Parathyroid adenoma (tissue), 2 donors: ENCODE results near the gene CD244.

ENCODE experiments used
- H2AFZ ChIP-seq: fragments of 300-600 bp; sonication (generic); one replicate; pipeline ENCODE4 v1.7.0; 2017; ENCODE audit warnings: antibody characterized with exemption, mild to moderate bottlenecking
- H3K27ac ChIP-seq: fragments of 300-600 bp; sonication (generic); one replicate; pipeline ENCODE4 v1.7.0; 2017
- H3K27me3 ChIP-seq: fragments of 300-600 bp; sonication (generic); one replicate; pipeline ENCODE4 v1.7.0; 2017; ENCODE audit warnings: low read length; ENCODE audit not compliant: control insufficient read depth, insufficient read depth
- H3K36me3 ChIP-seq: fragments of 300-600 bp; sonication (generic); one replicate; pipeline ENCODE4 v1.7.0; 2017; ENCODE audit warnings: low read length; ENCODE audit not compliant: control insufficient read depth, insufficient read depth
- H3K4me1 ChIP-seq: fragments of 300-600 bp; sonication (generic); one replicate; pipeline ENCODE4 v1.7.0; 2017; ENCODE audit warnings: control low read depth
- H3K4me2 ChIP-seq: fragments of 300-600 bp; sonication (generic); one replicate; pipeline ENCODE4 v1.7.0; 2017; ENCODE audit warnings: low read length
- H3K4me3 ChIP-seq: fragments of 300-600 bp; sonication (generic); one replicate; pipeline ENCODE4 v1.7.0; 2017; ENCODE audit warnings: low read depth, low read length
- H3K79me2 ChIP-seq: fragments of 300-600 bp; sonication (generic); one replicate; pipeline ENCODE4 v1.7.0; 2017; ENCODE audit warnings: control low read depth
- H3K9ac ChIP-seq: fragments of 300-600 bp; sonication (generic); one replicate; pipeline ENCODE4 v1.7.0; 2017; ENCODE audit warnings: mild to moderate bottlenecking
- H3K9me3 ChIP-seq: fragments of 300-600 bp; sonication (generic); one replicate; pipeline ENCODE4 v1.7.0; 2017; ENCODE audit warnings: low read length; ENCODE audit not compliant: control insufficient read depth
- CTCF ChIP-seq: fragments of 300-600 bp; sonication (generic); IDR thresholded peaks from one replicate; pipeline ENCODE4 v1.7.0; 2017; ENCODE audit warnings: antibody characterized with exemption, mild to moderate bottlenecking
- donor health status: primary hyperparathyroidism.

CD244 gene

DNA sequence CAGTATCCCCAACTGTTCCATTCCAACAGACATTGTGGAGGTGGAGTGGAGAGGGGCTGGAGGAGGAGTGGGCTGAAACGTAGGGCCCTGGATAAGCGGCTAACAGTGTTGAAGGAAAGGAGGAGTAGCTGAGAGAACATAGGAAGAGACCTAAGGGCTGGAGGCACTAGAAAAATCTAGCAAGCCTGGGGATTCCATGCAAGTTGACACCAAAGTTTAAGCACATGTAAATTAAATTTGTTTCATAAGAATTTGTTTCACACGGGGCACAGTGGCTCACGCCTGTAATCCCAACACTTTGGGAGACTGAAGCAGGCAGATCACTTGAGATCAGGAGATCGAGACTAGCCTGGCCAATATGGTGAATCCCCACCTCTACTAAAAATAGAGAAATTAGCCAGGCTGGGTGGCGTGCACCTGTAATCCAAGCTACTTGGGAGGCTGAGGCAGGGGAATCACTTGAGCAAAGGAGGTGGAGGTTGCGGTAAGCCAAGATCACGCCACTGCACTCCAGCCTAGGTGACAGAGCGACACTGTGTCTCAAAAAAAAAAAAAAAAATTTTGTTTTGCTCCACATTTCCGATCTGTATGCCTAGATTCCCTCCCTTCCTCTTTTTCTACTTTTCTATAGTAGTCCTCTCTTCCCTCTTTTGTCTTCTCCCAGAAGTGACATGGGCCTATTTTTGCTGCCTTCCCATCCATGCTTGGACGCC is 530 bp upstream of the CD244 start:
- H3K4me2 ChIP-seq = no peak overlapping the region
- H3K36me3 ChIP-seq = no peaks in the 10 kb centered on the region
- H2AFZ ChIP-seq = no peak overlapping the region
- H3K79me2 ChIP-seq = no peaks in the 10 kb centered on the region
- H3K4me1 ChIP-seq = no peaks in the 10 kb centered on the region
- no peak overlapping the region for H3K27ac ChIP-seq
- H3K9me3 ChIP-seq = no peaks in the 10 kb centered on the region
- no peak overlapping the region for H3K4me3 ChIP-seq
- no peak for TF ChIP-seq CTCF
- H3K27me3 ChIP-seq = no peaks in the 10 kb centered on the region
- H3K9ac ChIP-seq = no peak overlapping the region

DNA sequence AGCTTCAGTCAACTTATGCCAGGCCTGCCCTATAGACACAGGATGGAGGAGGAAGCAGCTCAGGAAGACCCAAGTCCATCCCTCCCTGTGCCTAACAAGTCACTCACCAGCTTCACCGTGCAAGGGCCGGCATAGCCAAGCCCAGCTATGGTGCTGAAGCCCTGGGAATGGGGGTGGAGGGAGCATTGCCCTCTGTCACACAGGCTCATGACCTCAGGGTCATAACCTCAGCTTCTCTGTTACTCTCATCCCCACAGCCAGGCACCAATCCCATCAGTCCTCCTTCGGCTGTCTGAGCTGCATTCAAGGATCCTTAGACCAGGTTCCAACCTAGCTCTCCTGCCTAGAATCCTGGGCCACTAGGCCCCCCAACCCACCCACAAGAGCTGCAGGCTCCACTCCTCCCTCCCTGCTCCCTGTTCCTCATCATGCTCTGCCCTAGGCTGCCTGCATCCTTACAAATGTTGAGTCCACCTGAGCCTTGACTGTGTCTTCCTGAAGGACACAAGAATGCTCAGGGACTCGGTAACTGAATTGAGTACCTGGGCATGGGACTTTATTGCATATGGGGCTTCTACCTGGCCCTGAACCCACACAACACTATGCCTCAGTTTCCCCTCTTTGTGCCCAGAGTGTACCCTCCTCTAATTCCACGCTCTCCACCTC is 1.7 kb downstream of the CD244 start:
- no peak overlapping the region for H3K27ac ChIP-seq
- no peaks in the 10 kb centered on the region for H3K36me3 ChIP-seq
- no peak overlapping the region for H2AFZ ChIP-seq
- H3K4me3 ChIP-seq = no peak overlapping the region
- H3K9me3 ChIP-seq = no peaks in the 10 kb centered on the region
- no peak for TF ChIP-seq CTCF
- H3K27me3 ChIP-seq = no peaks in the 10 kb centered on the region
- H3K4me2 ChIP-seq = no peak overlapping the region
- no peak overlapping the region for H3K9ac ChIP-seq
- H3K79me2 ChIP-seq = no peaks in the 10 kb centered on the region
- H3K4me1 ChIP-seq = no peaks in the 10 kb centered on the region

DNA sequence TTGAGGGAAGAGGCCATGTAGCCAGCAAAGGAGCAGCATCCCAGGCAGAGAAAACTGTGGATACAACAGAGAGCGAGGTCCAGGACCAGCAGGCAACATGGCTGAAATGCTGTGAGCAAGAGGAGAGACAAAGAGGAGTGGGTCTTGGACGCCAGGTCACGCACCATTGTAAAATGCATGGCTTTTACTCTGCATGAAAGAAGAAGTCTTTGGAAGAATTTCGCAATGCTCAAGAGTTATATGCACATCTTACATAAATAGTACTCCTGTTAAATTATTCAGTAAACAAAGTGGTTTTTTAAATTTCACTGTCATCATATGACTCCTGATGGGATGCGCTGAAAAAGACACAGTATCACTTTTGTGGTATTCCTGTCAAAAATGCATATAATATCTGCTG is 3.5 kb downstream of the CD244 start:
- Histone ChIP-seq H3K27me3 (no peaks in the 10 kb centered on the region), H3K4me3 (no peak overlapping the region), H3K36me3 (no peaks in the 10 kb centered on the region), H3K79me2 (no peaks in the 10 kb centered on the region), H3K9me3 (no peaks in the 10 kb centered on the region), H2AFZ (no peak overlapping the region), H3K9ac (no peak overlapping the region), H3K4me2 (no peak overlapping the region), H3K27ac (no peak overlapping the region), H3K4me1 (no peaks in the 10 kb centered on the region)
- no peak for TF ChIP-seq CTCF

DNA sequence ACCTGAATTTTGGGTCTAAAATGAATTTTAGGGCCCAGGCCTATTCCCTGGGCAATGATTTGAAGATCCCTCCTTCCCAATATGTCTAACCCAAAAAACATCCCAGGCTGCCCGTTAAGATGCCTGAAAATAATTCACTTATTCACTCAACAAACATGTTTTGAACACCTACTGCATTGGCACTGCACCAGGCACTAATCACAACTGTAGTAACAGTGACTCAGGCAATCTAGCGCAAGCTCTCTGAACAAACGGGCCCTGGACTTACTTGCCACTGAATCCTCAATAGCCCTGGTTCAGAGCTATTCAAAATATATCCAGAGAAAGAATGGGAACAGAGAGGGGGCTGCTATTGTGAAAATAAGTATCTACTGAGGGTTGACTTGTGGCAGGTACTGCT is 4.2 kb downstream of the CD244 start:
- Histone ChIP-seq H3K27ac (no peak overlapping the region), H3K4me3 (no peak overlapping the region), H3K36me3 (no peaks in the 10 kb centered on the region)

More for the DNA sequence above, 4.2 kb downstream of the CD244 start:
- no peak overlapping the region for H2AFZ ChIP-seq
- no peaks in the 10 kb centered on the region for H3K79me2 ChIP-seq
- H3K9me3 ChIP-seq = no peaks in the 10 kb centered on the region
- H3K27me3 ChIP-seq = no peaks in the 10 kb centered on the region
- H3K9ac ChIP-seq = no peak overlapping the region
- no peaks in the 10 kb centered on the region for H3K4me1 ChIP-seq
- TF ChIP-seq CTCF = no peak
- no peak overlapping the region for H3K4me2 ChIP-seq
